DMS53 treated with DMSO at 0.1 percent for 48 hours (cell line): ENCODE measurements around the gene LPCAT3.
A peak's percentile ranks its signal among the peaks of the same experiment; 100 is the strongest.

Source experiments
- DNase-seq: peaks from one replicate; lab custom pipeline; 2025; ENCODE audit not compliant: unreplicated experiment; lab: John Stamatoyannopoulos, UW

Gene LPCAT3

GRCh38 chr12:7001921-7002591 lies 16.2 kb downstream of the LPCAT3 start:
- no peak for DNase-seq

DNA sequence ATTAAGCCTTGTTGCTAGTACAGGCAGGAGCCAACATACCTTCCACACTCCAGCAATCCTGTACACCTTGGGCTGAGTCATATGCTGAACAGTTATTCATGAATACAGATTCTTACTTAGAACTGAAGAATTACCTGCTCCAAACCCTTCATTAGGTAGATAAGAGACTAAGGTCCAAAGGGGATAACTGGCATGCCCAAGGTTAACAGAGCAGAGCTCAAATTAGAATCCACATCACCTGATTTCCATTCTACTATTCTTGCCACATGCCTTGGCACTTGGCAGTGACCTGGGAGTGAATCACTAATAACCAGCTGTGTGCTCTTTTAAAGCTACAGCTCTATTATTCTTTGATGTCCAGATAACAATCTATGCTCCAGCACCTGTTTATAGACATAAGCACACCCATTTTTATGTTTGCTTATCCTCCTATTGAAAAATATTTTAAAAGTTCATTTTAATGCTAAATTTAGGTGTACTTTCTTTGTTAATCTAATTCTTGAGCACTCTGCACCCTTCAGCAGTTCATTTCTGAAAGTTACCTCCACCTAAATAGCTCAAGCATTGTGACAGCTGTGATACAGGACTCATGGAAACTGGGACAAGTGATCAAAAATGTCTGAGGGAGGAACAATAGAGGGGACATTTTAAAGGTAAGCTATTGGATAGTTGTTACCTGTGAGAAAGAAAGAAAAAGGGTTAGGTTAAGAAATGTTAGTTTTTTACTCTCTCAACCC lies 19.4 kb downstream of the LPCAT3 start:
- DNase-seq, result no peak

DNA sequence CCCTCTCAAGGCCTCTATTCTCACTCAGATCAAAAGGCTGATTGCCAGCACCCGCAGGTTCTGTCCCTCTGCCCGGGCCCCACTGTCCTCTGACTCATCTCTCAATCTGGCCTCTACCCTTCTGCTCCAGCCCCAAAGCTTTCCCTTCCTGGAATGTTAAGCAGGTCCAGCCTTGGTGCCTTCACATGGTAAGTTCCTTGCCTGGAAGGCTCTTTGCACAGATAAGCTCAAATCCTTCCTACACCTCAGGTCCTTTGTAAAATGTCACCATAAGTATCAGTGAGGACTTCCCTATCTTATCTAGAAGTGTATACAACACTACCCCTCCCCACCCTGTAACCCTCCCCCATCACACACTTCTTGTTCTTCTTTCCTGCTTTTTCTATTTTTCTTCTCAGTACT lies 22.2 kb downstream of the LPCAT3 start:
- peak; percentile 28 for DNase-seq

DNA sequence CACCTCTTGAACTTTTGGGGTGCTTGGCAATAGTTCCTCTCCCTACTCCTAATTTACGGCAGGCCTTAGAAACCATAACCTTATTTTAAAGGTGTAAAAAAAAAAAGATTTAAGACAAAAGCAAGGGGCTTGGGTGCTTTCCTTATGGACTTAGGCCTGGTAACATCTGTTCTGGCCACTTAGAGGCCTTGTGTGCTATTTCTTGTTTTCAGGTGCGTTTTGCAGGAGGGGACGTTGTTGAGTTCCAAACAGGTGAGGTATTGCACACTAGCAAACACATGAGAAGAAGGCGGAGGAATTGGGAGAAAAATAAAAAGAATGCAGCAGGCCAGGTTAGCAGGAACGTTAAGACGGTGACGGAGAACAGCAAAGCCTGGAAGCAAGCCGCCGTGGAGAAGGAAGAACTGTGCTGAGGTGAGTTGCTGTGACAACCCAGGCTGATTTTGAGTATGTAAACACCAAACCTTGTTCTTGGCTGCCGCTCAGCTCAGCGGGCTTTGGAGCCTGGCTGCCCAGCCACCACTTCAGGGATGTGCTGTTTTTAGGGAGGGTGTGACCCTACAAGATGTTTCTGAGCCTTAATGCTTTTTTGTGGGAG lies 30.2 kb downstream of the LPCAT3 start:
- no peak for DNase-seq

GRCh38 chr12:6982532-6982931 lies 35.7 kb downstream of the LPCAT3 start:
- DNase-seq, result no peak

DNA sequence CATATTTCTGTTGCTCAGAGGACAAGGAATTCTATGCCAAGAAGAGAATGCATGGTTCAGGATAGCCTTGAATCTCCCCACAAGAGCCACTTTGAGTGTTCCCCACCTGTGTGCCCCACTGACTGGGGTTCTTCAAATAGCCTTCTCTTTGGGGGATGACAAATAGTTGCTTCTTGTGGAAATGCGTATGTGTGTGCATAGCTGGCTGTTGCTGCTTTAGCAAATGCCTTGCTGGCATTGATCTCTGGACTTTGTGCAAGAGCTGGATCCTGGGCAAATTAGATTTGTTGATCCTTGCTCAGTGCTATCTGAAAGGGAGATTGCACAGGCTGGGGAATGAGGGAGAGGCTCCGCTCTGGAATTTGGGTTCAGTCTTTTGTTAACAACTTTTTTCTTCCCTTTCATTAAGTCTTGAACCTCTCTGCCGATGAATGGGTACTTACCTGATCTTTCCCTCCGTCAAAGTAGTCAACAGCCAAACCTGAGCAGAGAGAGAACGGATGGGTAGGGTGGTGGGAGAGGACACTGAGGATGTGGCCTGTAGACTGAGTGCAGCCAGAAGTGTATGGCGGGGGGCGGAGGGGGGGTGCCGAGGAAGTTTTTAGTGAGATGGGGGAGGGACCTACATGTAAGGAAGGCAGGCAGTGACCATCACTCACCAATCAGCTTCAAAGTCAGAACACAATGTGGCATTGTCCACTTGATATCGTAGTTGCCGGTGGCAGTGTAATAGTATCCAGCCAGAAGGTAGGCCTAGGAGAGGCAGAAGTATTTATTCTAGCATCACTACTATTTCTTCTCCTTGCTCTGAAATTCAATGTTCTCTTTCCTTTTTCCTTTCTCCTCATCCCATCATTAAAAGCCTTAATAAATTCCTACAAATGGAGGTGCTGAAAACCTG lies 36.9 kb downstream of the LPCAT3 start:
- DNase-seq, result no peak

DNA sequence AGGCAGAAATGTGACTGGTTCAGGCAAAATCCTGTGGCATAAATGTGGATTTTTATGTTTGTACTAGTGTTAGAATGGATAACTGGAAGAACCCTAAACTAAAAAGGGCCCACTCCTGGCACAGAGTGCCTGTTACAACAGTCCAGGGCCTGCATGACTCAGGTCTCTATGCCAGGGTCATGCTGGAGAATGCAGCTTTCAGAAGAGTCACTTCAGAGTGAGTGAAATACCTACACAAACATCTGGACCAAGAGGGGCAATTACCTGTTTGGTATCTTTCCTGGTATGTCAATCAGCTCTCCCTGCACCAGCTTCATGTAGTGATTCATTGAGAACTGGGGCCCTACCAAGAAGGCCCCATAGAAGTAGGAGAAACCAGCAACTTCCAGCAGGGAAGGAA lies 37.5 kb downstream of the LPCAT3 start:
- DNase-seq, result no peak

DNA sequence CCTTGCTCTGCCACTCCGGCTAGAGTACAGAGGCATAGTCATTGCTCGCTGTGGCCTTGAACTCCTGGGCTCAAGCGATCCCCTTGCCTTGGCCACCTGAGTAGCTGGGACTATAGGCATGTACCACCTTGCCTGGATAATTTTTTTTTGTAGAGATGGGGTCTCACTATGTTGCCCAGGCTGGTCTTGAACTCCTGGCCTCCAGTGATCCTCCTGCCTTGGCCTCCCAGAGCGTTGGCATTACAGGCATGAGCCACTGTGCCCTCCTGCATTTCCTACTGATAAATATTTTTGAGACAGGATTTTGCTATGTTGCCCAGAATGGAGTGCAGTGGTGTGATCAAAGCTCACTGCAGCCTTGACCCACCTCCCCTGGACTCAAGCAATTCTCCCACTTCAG lies 38.2 kb downstream of the LPCAT3 start:
- DNase-seq, result no peak

DNA sequence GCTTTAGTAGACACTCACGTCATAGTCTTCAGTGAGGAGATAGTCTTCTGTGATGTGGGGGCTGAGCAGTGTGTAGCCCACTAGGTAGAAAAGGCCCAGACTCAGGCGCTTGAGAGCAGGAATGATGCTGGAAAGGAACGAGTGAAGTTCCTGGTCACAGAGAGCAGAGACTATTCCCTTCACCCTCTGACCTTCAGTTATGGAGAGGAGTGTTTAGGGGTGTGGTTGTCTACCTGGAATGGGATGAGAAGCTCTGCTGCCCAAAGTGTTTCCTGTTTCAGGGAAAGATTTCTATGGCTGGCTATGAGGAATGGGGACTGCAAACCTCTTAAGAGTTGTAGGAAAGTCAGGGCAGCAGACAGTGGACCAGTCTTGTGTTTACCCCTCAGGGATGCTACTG lies 38.8 kb downstream of the LPCAT3 start:
- DNase-seq, result no peak

- no peak for DNase-seq
These were observed 39.3 kb downstream of the LPCAT3 start for GRCh38 chr12:6979021-6979420.

DNA sequence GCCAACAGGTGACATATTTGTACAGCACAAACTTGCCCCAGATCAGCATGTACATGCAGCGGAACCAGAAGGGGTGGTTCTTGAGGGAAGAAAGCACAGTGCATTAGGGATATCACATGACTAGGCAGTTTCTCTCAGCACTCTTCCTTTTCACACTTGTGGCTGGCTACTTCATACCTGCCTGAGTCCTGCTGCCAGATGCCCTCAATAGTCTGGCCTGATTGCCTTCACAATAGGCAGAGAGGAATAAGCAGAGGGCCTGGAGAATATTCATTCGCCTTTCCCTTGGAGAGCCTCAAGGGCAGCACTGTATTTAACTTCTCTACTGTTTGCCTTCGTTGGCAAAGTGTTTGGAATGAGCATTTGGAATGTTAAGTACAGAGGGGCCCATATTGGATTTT lies 39.7 kb downstream of the LPCAT3 start:
- no peak for DNase-seq

GRCh38 chr12:6978188-6978587 lies 40.1 kb downstream of the LPCAT3 start:
- DNase-seq, result no peak

- DNase-seq, result no peak
These were observed 40.6 kb downstream of the LPCAT3 start for GRCh38 chr12:6977653-6978052.

DNA sequence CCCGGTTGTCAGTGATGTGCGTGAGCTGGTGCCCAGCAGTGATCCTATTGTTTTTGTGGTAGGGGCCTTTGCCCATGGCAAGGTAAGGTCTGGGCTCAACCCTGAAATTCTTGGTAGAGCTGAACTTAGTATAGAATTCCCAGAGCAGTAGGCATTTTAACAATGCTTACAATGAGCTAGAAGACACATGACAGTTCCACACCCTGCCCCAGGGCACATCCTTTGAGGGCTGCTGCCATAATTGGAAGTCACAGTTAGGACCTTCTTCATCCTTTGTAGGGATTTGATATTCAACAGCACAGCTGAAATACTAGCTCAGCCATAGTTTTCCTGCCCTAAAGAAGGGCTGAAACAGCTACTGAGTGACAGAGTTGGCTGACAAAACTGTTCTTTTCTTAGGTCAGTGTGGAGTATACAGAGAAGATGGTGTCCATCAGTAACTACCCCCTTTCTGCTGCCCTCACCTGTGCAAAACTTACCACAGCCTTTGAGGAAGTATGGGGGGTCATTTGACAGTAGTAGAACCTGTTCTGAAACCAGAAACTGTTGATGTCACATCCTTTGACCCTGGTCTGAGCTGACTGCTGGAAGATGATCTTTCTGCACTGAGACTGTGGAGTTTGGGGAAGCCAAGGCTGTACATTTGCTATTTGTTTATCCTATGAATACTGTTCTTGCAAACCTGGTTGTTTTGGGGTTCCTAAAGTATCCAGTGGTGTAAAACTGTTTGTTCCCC lies 42.8 kb downstream of the LPCAT3 start:
- no peak for DNase-seq

- no peak for DNase-seq
These were observed 44.1 kb downstream of the LPCAT3 start for GRCh38 chr12:6974180-6974579.

DNA sequence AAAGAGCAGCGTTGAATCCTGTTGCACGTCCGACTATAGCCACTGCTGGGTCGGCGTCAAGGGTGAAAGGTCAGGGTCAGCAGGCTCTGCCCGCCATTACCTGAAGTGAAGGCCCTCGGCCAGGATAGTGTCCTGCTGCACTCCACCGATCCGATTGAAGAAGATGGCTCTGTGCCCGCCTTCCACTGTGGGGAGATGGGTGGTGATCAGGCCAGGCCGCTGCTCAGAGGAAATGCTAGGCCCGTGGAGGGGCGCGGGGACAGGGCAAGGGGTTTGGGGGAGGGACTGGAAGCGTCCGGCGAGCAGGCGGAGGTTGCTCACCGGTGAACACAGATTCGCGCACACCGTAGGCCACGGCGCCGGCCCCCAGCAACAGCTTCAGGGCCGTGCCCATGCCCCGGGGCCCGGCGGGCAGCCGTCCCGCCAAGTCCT lies 48.2 kb downstream of the LPCAT3 start:
- DNase-seq, result no peak

- DNase-seq, result no peak
These were observed 49.9 kb downstream of the LPCAT3 start for GRCh38 chr12:6968426-6968825.

GRCh38 chr12:6967651-6968100 lies 50.6 kb downstream of the LPCAT3 start:
- DNase-seq, result no peak

DNA sequence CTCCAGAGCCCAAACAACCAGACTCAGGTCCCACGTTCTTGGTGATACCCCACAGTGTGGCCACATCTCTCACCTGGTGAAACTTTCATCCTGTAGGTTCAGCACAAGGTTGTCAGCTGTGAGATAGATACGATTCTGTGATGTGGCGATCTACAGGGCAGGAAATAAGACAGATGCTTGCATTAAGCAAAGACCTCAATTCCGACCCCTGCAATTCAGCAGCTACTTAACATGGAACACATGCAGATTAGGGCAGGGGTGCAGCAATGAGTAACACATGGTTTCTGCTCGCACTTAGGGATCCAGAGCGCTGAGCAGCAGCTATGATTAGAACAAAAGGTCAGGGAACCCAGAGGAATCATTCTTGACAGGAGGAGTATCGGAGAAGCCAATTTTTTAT lies 51.9 kb downstream of the LPCAT3 start:
- no peak for DNase-seq

- DNase-seq, result no peak
These were observed 52.6 kb downstream of the LPCAT3 start for GRCh38 chr12:6965714-6966113.
